HepG2 (cell line): ENCODE measurements around the gene C20orf204. TPM values are rescaled to one million over a fixed set of nuclear protein-coding genes. Genes with fewer than 3 reads are reported as not detected.

Source experiments
- AGO1 ChIP-seq: fragments of 200-400 bp; formaldehyde crosslinking; IDR thresholded peaks from 2 replicates; pipeline ENCODE4 v1.6.1; 2017; ENCODE audit warnings: mild to moderate bottlenecking, low read depth, low read length, moderate library complexity; ENCODE audit not compliant: poor library complexity, severe bottlenecking
- KDM5B ChIP-seq: sonication (generic); formaldehyde crosslinking; IDR thresholded peaks from 2 replicates; pipeline ENCODE4 v1.4.0; 2020; ENCODE audit warnings: missing genetic modification reagents, mild to moderate bottlenecking, borderline replicate concordance
- MAFK ChIP-seq, 2 experiments: IDR thresholded peaks in 1 of 2; conservative IDR thresholded peaks in 1 of 2; 2 replicates each; pipeline ENCODE4 v1.6.1; 2011; ENCODE audit warnings: improper control_type of control experiment in 2 of 2, low read length in 2 of 2
- MIER3 ChIP-seq: IDR thresholded peaks from 2 replicates; pipeline ENCODE4 v1.6.1; 2016; ENCODE audit warnings: missing compliant biosample characterization, borderline replicate concordance
- NFIB ChIP-seq: sonication (generic); formaldehyde crosslinking; IDR thresholded peaks from 2 replicates; pipeline ENCODE4 v1.9.0; 2021; ENCODE audit warnings: missing genetic modification reagents, mild to moderate bottlenecking, borderline replicate concordance
- PRMT3 ChIP-seq: sonication (generic); formaldehyde crosslinking; IDR thresholded peaks from 2 replicates; pipeline ENCODE4 v1.8.1; 2022; ENCODE audit warnings: low read depth, mild to moderate bottlenecking, moderate library complexity, missing genetic modification reagents, borderline replicate concordance
- SAP130 ChIP-seq: IDR thresholded peaks from 2 replicates; pipeline ENCODE4 v1.6.1; 2016; ENCODE audit warnings: low read depth
- TCF12 ChIP-seq, 2 experiments: fragments of 450-650 bp in 1 of 2; sonication (generic) in 1 of 2; formaldehyde crosslinking in 1 of 2; IDR thresholded peaks; 2 replicates each; pipeline versions ENCODE4 v1.6.1 to v1.8.0; 2017 to 2022; ENCODE audit warnings: antibody characterized with exemption in 1 of 2, mild to moderate bottlenecking in 1 of 2, missing genetic modification reagents in 1 of 2, moderate library complexity in 1 of 2
- TEAD3 ChIP-seq: optimal IDR thresholded peaks from 2 replicates; pipeline ENCODE3; 2016; ENCODE audit warnings: borderline replicate concordance
- XBP1 ChIP-seq: sonication (generic); formaldehyde crosslinking; IDR thresholded peaks from 2 replicates; pipeline ENCODE4 v1.5.0; 2020; ENCODE audit warnings: missing genetic modification reagents
- ZNF296 ChIP-seq: sonication (generic); formaldehyde crosslinking; conservative IDR thresholded peaks from 2 replicates; pipeline ENCODE4 v1.5.0; 2020; ENCODE audit warnings: mild to moderate bottlenecking, missing genetic modification reagents
- ZNF329 ChIP-seq: sonication (generic); formaldehyde crosslinking; IDR thresholded peaks from 2 replicates; pipeline ENCODE4 v1.9.0; 2021; ENCODE audit warnings: low read depth, mild to moderate bottlenecking, missing genetic modification reagents
- ZNF496 ChIP-seq: sonication (generic); formaldehyde crosslinking; IDR thresholded peaks from 2 replicates; pipeline ENCODE4 v1.8.1; 2023; ENCODE audit warnings: mild to moderate bottlenecking, moderate library complexity, missing genetic modification reagents; ENCODE audit not compliant: insufficient replicate concordance
- ZNF75D ChIP-seq: sonication (generic); formaldehyde crosslinking; IDR thresholded peaks from 2 replicates; pipeline ENCODE4 v1.8.1; 2023; ENCODE audit warnings: missing genetic modification reagents, mild to moderate bottlenecking, borderline replicate concordance
- ZSCAN9 ChIP-seq: IDR thresholded peaks from 2 replicates; pipeline ENCODE4 v1.6.1; 2016; ENCODE audit warnings: borderline replicate concordance
- polyA plus RNA-seq, 8 experiments: library from polyadenylated mRNA; depleted of rRNA in 3 of 8; stranded (reverse) in 7 of 8; unstranded in 1 of 8; fragments of >200 nt; fragmentation: Illumina TruSeq in 4 of 8; extraction: Trizol in 4 of 8; gene quantifications; 2 replicates each; pipeline versions ENCODE4 v1.2.1 to v1.2.3, GENCODE V29; 2011 to 2016; ENCODE audit warnings: low read depth in 4 of 8, missing spikeins in 1 of 8, mixed read lengths in 1 of 8; ENCODE audit not compliant: insufficient read depth in 1 of 8
- total RNA-seq, 5 experiments: library from RNA; depleted of rRNA; stranded (reverse); fragments of >200 nt; fragmentation: Illumina TruSeq; extraction: Trizol; gene quantifications; 2 replicates each; pipeline ENCODE4 v1.2.3, GENCODE V29; 2016; ENCODE audit warnings: low read depth in 1 of 5
- TF ChIP-seq, protein P1 (sequence below): sonication (generic); formaldehyde crosslinking; IDR thresholded peaks from 2 replicates; pipeline ENCODE4 v1.4.0; 2020; ENCODE audit warnings: missing genetic modification reagents; ENCODE audit errors: not compliant biosample characterization
- TF ChIP-seq, protein P2 (sequence below): sonication (generic); formaldehyde crosslinking; IDR thresholded peaks from 2 replicates; pipeline ENCODE4 v1.5.1; 2020; ENCODE audit warnings: missing genetic modification reagents, mild to moderate bottlenecking, borderline replicate concordance
- TF ChIP-seq, protein P3 (sequence below): sonication (generic); formaldehyde crosslinking; IDR thresholded peaks from 2 replicates; pipeline ENCODE4 v1.4.0; 2020; ENCODE audit warnings: missing genetic modification reagents
- TF ChIP-seq, protein P4 (sequence below): sonication (generic); formaldehyde crosslinking; conservative IDR thresholded peaks from 2 replicates; pipeline ENCODE4 v1.8.0; 2022; ENCODE audit warnings: mild to moderate bottlenecking, moderate library complexity, missing genetic modification reagents

C20orf204 gene
- total and polyA plus RNA-seq, 2 of the 13 experiments (the other 11 are each of a cell fraction or from before 2014, with no cell fraction given) = 22.1 to 80.0 TPM

DNA sequence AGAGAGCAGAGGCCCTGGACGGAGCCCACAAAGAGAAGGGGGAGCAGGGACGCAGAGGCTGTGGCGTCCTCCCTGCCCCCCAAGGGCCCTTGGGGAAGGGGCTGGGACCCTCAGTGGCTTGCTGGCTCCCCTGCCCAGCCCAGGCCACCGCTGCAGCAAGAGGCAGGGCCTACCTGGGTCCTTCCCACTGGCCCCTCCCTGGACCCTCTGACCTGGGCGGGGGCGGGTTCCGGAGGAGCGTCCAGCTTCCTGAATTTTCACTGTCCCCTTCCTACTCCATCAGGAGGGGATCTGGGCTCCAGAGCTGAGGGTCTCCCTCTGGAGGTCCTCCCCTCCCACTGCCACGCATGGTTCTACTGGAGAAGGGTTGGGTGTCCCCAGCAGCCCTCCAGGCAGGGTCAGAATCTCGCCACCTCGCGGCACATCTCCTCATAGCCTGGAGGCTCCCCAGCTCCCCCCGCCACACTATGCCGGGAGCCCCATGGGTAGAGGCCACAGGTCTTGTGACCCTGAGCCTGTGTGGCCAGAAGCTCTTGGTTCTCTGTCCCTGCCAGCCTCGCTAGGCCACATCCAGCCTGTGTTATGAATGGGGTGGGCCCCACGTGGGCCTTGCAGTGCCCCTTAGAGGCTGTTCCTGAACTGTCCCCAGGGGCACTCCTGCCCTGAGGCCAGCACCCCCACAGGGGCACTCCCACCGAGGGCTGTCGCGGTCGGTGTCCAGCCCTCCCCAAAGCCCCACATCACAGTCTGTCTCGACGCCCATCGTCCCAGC lies 14.5 kb downstream of the C20orf204 start (continued):
- TF ChIP-seq, protein P1, sequence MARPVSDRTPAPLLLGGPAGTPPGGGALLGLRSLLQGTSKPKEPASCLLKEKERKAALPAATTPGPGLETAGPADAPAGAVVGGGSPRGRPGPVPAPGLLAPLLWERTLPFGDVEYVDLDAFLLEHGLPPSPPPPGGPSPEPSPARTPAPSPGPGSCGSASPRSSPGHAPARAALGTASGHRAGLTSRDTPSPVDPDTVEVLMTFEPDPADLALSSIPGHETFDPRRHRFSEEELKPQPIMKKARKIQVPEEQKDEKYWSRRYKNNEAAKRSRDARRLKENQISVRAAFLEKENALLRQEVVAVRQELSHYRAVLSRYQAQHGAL (CRISPR knock-in tag) = peak; percentile 87
- TF ChIP-seq AGO1 (peak; percentile 13), ZSCAN9 (CRISPR knock-in tag) (peak; percentile 75; the same call in 1 of the 2 replicates), NFIB (CRISPR knock-in tag) (no peak), TEAD3 (CRISPR knock-in tag) (no peak), MAFK (conservative IDR thresholded peaks at IDR 0.05 in 1 of 2, IDR thresholded peaks at IDR 0.05 in 1 of 2; ENCODE audit: low read length in 2 of 2) (no peak), KDM5B (peak; percentile 6; the same call in 1 of the 2 replicates), TCF12 (IDR thresholded peaks at IDR 0.05) (no peak), TCF12 (CRISPR knock-in tag; IDR thresholded peaks at IDR 0.05) (no peak; the same call in 1 of the 2 replicates), ZNF329 (CRISPR knock-in tag) (no peak), PRMT3 (CRISPR knock-in tag) (no peak), MIER3 (CRISPR knock-in tag) (peak; percentile 56; the same call in 1 of the 2 replicates), XBP1 (peak; percentile 17; the same call in 1 of the 2 replicates), ZNF75D (CRISPR knock-in tag) (no peak), ZNF296 (peak; percentile 54), ZNF496 (no peak), SAP130 (CRISPR knock-in tag) (peak; percentile 80)
- TF ChIP-seq, protein P2, sequence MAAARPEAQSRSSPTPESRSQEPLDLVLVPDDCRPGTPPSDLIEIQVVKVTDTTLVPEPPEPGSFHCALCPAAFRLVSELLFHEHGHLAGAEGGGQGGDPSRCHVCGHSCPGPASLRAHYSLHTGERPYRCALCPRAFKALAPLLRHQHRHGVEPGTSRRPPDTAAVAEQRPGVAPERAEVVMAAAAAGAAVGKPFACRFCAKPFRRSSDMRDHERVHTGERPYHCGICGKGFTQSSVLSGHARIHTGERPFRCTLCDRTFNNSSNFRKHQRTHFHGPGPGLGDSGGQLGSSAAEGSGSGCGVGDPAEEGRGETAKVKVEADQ (CRISPR knock-in tag) = 0 out of 2 replicates have a peak, but pooled peaks have one; percentile 59
- TF ChIP-seq, protein P3, sequence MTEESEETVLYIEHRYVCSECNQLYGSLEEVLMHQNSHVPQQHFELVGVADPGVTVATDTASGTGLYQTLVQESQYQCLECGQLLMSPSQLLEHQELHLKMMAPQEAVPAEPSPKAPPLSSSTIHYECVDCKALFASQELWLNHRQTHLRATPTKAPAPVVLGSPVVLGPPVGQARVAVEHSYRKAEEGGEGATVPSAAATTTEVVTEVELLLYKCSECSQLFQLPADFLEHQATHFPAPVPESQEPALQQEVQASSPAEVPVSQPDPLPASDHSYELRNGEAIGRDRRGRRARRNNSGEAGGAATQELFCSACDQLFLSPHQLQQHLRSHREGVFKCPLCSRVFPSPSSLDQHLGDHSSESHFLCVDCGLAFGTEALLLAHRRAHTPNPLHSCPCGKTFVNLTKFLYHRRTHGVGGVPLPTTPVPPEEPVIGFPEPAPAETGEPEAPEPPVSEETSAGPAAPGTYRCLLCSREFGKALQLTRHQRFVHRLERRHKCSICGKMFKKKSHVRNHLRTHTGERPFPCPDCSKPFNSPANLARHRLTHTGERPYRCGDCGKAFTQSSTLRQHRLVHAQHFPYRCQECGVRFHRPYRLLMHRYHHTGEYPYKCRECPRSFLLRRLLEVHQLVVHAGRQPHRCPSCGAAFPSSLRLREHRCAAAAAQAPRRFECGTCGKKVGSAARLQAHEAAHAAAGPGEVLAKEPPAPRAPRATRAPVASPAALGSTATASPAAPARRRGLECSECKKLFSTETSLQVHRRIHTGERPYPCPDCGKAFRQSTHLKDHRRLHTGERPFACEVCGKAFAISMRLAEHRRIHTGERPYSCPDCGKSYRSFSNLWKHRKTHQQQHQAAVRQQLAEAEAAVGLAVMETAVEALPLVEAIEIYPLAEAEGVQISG (CRISPR knock-in tag) = peak; percentile 63; the same call in 1 of the 2 replicates
- TF ChIP-seq, protein P4, sequence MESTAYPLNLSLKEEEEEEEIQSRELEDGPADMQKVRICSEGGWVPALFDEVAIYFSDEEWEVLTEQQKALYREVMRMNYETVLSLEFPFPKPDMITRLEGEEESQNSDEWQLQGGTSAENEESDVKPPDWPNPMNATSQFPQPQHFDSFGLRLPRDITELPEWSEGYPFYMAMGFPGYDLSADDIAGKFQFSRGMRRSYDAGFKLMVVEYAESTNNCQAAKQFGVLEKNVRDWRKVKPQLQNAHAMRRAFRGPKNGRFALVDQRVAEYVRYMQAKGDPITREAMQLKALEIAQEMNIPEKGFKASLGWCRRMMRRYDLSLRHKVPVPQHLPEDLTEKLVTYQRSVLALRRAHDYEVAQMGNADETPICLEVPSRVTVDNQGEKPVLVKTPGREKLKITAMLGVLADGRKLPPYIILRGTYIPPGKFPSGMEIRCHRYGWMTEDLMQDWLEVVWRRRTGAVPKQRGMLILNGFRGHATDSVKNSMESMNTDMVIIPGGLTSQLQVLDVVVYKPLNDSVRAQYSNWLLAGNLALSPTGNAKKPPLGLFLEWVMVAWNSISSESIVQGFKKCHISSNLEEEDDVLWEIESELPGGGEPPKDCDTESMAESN = no peak; the same call in 1 of the 2 replicates
